ACC112 (cell line): ENCODE data around the gene ITPRID1.
"Not testable (repeated sequence)": the region's sequence is repeated elsewhere in the genome, so short reads cannot be mapped to it uniquely, and the experiment has no call there.

Experiments
- H2AFZ ChIP-seq: fragments of 200-600 bp; sonication (generic); one replicate; pipeline ENCODE4 v1.6.0; 2017; ENCODE audit warnings: antibody characterized with exemption, low read length; ENCODE audit not compliant: unreplicated experiment
- H3K27ac ChIP-seq: fragments of 200-600 bp; sonication (generic); 2 replicates; pipeline ENCODE4 v1.5.1; 2014; ENCODE audit warnings: low read depth, mild to moderate bottlenecking, antibody characterized with exemption, low read length, moderate library complexity
- H3K27me3 ChIP-seq: fragments of 200-600 bp; sonication (generic); 2 replicates; pipeline ENCODE4 v1.6.1; 2014; ENCODE audit warnings: mild to moderate bottlenecking, antibody characterized with exemption, low read length, moderate library complexity, mixed read lengths; ENCODE audit not compliant: insufficient read depth
- H3K36me3 ChIP-seq: fragments of 200-600 bp; sonication (generic); 2 replicates; pipeline ENCODE4 v1.6.1; 2016; ENCODE audit warnings: mild to moderate bottlenecking, antibody characterized with exemption, low read length, moderate library complexity, mixed read lengths; ENCODE audit not compliant: insufficient read depth
- H3K4me1 ChIP-seq: fragments of 200-600 bp; sonication (generic); one replicate; pipeline ENCODE4 v1.6.1; 2016; ENCODE audit warnings: low read length, mixed read lengths; ENCODE audit not compliant: insufficient read depth, unreplicated experiment, control insufficient read depth
- H3K4me3 ChIP-seq: fragments of 200-600 bp; sonication (generic); 2 replicates; pipeline ENCODE4 v1.5.1; 2014; ENCODE audit warnings: mild to moderate bottlenecking, low read depth, low read length
- H3K79me2 ChIP-seq: fragments of 200-600 bp; sonication (generic); one replicate; pipeline ENCODE4 v1.6.0; 2016; ENCODE audit warnings: low read length; ENCODE audit not compliant: control insufficient read depth, unreplicated experiment, insufficient read depth

Gene ITPRID1

DNA sequence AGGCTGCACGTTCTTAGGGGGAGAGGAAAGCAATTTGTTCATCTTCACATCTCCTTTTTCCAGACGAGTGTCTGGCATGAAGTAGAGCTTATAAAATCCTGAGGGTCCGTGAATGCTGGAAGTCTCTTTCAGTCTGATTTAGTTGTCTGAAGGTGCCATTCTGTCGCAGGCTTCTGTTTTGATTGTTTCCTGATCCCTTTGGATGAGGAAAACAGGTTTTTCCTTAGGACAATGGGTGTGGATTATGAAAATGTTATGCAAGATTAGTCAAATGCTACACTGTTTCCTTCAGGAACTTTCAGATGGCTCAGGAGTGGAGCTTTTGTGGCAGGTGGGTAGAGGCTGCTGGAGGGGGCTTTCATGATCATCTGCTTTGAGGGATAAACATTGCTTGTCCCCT, at the start of gene ITPRID1:
Gene ITPRID1 (plus strand): TSS at position 301 of the 400 bp plus-strand sequence. CDS start 38,935 bp downstream, outside the sequence.
- H3K4me1 ChIP-seq, result no peaks in the 10 kb centered on the region
- H3K79me2 ChIP-seq, result no peaks in the 10 kb centered on the region
- no peak within 1 kb of the TSS for H3K27ac ChIP-seq
- H3K4me3 ChIP-seq, result no peak within 1 kb of the TSS
- no peaks in the 10 kb centered on the region for H3K27me3 ChIP-seq
- no peak within 1 kb of the TSS for H2AFZ ChIP-seq
- no peaks in the 10 kb centered on the region for H3K36me3 ChIP-seq

DNA sequence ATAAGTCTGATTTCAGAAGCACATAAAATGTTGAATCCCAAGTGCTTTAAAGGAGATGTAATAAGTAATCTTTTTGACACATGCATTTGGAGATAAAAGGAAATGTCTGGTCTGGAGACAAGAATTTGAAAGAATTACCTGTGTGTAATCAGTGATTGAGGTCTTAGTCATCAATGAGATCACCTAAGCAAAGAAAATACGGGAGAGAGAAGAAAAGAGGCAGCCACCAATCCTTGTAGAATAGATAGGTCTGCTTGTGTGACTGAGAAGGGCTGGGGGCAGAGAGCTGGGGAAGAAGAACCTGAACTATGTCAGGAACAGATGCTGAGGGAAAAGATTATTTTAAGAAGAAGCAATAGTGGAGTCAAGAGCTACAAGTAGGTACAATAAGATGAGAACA, 49.3 kb upstream of the ITPRID1 start:
- no peak overlapping the region for H2AFZ ChIP-seq
- H3K4me3 ChIP-seq, result no peak overlapping the region
- no peaks in the 10 kb centered on the region for H3K4me1 ChIP-seq
- H3K27me3 ChIP-seq, result no peaks in the 10 kb centered on the region
- no peaks in the 10 kb centered on the region for H3K36me3 ChIP-seq
- no peaks in the 10 kb centered on the region for H3K79me2 ChIP-seq
- H3K27ac ChIP-seq, result no peak overlapping the region

DNA sequence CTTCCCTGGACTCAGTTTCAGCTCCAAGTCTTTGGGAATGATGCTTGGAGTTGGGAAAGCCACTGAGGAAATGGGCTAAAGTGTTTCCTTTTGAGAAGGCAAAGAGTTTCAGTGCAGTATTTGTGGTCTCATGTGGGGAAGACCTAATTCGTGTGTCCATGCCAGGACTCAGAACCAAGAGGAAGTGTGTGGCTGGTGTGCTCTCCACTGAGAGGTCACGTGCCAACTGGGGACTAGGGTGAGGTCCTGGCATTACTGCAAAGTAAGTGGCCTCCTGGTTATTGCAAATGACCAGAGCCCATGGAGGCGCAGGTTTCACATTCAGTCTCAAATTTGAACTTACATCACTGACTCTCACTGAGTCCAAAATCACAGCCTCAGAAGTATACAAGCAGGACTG, 48.6 kb upstream of the ITPRID1 start:
- H3K4me3 ChIP-seq, result no peak overlapping the region
- no peaks in the 10 kb centered on the region for H3K27me3 ChIP-seq
- no peak overlapping the region for H3K27ac ChIP-seq
- H2AFZ ChIP-seq, result no peak overlapping the region
- no peaks in the 10 kb centered on the region for H3K4me1 ChIP-seq
- H3K36me3 ChIP-seq, result no peaks in the 10 kb centered on the region
- no peaks in the 10 kb centered on the region for H3K79me2 ChIP-seq

DNA sequence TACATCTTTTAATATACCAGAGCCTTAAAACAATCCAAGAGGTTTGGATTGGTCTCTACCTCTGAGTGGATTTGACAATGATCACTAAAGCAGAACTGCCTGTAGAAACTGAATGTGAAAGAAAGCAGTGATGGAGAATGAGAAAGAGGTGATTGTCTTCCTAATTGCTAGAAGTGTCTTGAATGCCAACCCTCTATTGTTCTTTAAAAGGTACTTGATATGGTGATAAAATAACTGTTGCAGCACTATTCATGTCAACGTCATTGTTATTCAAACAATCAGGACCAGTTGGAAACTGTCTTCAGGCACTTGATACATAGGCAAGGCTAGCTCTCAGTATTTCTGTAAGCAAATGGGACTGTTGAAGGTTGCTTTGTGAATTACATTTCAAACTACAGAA, 47.9 kb upstream of the ITPRID1 start:
- Histone ChIP-seq H3K4me1 (no peaks in the 10 kb centered on the region), H2AFZ (no peak overlapping the region), H3K27ac (no peak overlapping the region), H3K4me3 (no peak overlapping the region), H3K79me2 (no peaks in the 10 kb centered on the region), H3K27me3 (no peaks in the 10 kb centered on the region), H3K36me3 (no peaks in the 10 kb centered on the region)

DNA sequence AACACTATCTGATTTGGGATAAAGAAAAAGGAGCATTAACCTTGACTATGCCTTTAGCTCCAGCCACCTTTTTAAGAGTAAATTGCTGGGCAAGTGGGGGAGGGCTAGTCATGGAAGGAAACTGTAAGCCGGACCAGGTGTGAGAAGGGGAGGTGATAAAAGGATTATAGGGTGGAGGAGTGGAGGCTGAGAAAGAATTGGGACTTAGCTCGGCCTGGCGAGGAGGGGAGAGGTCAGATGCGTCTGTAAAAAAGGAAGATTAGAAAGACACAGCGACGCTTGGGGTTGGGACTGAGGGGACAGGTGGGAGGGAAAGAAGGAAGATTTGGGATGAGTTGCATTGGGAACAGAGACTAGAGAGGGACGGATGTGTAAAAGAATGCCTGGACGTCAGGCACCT, 43.0 kb upstream of the ITPRID1 start:
- H3K4me1 ChIP-seq, H3K27me3 ChIP-seq, H3K27ac ChIP-seq, H2AFZ ChIP-seq, H3K79me2 ChIP-seq, H3K36me3 ChIP-seq, H3K4me3 ChIP-seq: not testable (repeated sequence)

DNA sequence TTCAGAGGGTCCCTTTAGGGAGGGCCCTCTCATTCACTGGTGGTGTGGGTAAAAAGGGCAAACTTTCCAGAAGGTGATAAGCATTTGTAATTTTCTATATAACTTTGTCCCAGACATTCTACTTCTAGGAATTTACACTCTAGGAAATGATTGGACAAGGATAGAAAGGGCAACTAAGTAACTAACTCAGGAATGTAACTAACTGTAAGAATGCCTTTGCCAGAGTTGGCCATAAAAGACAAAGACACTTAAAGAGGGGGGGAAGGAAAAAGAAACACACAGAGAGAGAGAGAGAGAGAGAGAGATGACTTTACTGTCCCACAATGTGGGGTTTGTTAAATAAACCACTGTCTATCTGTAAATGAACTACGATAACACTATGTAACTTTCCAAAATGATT, 38.5 kb upstream of the ITPRID1 start:
- H3K4me1 ChIP-seq, result no peaks in the 10 kb centered on the region
- no peaks in the 10 kb centered on the region for H3K79me2 ChIP-seq
- no peaks in the 10 kb centered on the region for H3K27me3 ChIP-seq
- no peaks in the 10 kb centered on the region for H3K36me3 ChIP-seq
- H3K27ac ChIP-seq, result no peak overlapping the region
- H2AFZ ChIP-seq, result no peak overlapping the region
- no peak overlapping the region for H3K4me3 ChIP-seq

DNA sequence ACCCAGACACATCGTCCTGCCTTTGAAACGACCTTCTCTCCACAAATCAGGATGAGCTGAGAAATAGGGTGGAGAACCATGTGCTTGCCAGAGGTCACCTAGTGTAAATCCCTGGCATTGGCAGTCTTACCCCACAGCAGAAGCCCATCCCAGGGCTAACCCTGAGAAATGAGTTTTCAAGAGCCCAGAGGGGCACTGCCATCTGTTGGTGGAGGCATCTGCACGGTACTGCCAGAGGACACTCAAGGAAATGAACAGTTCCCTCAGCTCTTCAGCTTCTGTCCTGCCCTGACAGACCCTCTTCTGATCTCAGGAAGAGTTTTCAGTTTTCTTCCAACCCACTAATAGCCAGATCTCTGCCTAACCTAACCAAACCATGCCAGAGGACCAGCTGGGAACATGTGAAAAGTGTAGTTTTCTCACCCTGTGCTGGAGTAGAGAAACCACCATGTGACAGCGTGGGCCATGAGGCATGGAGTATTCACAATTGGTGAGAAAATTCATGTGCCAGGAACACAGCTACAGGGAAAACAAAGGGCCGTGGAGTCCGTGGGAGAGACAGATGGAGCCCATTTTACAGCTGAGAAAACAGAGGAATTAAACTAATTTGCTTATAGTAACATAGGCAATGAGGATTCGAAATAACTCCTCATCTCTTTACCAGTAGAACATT, 37.7 kb upstream of the ITPRID1 start:
- Histone ChIP-seq H3K27me3 (no peaks in the 10 kb centered on the region), H3K79me2 (no peaks in the 10 kb centered on the region), H2AFZ (no peak overlapping the region), H3K4me1 (no peaks in the 10 kb centered on the region), H3K36me3 (no peaks in the 10 kb centered on the region), H3K27ac (no peak overlapping the region), H3K4me3 (no peak overlapping the region)

DNA sequence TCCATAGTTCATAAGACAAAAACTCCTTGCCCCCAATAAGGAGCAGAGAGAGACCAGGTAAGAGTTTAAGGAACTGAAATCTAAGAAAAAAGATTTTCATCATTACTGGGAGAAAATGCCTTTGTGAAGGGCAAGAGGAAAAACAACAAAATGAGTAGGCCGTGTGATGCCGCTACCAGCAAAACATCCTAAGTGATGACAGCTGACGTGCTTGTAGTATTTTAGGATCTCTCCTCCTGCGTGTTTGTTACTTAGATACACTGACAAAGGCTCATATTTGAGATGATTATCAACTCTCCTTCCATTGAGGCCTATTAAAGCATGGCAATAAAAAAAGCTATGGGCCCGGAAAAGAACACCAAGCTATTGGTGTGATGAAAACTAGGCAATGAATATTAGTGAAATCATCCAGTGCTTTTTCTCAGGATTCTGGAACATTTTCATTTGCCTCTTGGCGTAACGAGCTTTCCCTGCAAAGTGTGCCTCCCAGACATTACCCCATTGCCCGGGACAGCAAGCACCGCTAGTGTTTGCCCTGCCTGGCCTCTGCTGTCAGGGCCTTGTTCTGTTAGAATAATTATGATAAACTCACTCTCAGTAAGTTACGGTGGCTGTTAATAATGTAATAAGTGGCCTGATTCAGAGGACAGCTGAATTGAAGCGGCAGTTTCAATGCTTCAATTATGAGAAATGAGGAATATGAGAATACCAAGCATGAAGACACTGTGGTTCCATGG, 36.8 kb upstream of the ITPRID1 start:
- H3K4me1 ChIP-seq, result no peaks in the 10 kb centered on the region
- no peak overlapping the region for H3K4me3 ChIP-seq
- H2AFZ ChIP-seq, result no peak overlapping the region
- no peak overlapping the region for H3K27ac ChIP-seq
- no peaks in the 10 kb centered on the region for H3K79me2 ChIP-seq
- no peaks in the 10 kb centered on the region for H3K36me3 ChIP-seq
- H3K27me3 ChIP-seq, result no peaks in the 10 kb centered on the region

DNA sequence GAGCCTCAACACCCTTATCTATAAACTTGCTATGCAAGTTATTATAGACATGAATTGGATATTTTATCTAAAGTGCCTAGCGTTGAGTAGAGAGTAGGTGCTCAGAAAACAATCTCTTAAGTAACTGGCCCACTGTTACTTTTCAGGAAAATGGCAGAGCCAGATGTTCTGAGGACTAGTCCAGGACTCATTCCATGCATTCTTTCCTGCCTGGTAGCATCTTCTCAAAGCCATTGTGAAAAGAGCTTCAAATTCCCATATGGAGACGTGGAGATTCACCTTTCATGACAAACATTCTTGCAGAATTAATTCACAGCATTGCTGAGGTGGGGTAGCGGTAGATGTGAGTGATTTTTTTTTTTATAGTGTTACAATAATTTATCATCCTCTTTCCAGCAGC, 35.9 kb upstream of the ITPRID1 start:
- no peaks in the 10 kb centered on the region for H3K4me1 ChIP-seq
- H3K79me2 ChIP-seq, result no peaks in the 10 kb centered on the region
- H3K36me3 ChIP-seq, result no peaks in the 10 kb centered on the region
- no peak overlapping the region for H2AFZ ChIP-seq
- no peaks in the 10 kb centered on the region for H3K27me3 ChIP-seq
- H3K27ac ChIP-seq, result no peak overlapping the region
- no peak overlapping the region for H3K4me3 ChIP-seq

DNA sequence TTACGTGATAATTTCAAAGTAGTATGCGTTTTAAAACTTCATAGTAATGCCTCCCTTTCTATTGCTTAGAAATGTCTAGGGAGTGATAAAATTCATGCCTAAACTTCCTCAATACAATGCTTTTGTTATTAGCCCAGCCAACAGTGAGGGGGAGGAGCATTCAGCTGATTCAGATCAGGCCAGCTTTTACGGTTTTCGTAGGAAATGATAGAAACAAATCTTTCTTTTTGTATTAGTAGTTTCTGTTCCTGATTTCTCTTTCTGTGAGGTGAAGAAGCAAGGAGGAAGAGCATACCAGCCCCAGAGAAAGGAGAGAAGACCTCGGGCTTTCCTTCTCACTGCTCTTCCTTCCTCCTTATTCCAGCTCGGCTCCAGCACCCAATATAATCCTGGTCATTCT, 35.2 kb upstream of the ITPRID1 start:
- no peak overlapping the region for H3K27ac ChIP-seq
- H2AFZ ChIP-seq, result no peak overlapping the region
- no peaks in the 10 kb centered on the region for H3K27me3 ChIP-seq
- H3K4me1 ChIP-seq, result no peaks in the 10 kb centered on the region
- H3K79me2 ChIP-seq, result no peaks in the 10 kb centered on the region
- H3K4me3 ChIP-seq, result no peak overlapping the region
- H3K36me3 ChIP-seq, result no peaks in the 10 kb centered on the region

DNA sequence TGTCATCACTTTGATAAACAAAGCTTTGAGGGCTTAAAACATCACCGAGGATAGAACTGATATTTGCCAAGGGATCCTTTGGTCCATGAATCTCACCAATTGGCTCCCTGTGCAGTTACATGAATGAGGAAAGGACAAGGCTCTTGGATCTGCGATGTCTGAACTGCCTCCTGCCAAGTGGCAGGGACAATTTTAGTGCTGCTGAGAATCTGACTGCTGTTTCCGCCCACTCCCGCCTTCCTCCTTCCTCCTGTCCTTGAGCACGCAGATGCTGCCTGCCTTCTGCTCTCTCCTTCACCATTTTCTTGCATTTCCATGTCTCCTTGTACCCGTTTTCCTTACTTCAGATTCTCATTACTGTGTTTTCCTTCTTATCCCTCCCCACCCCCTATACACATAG, 26.8 kb upstream of the ITPRID1 start:
- no peak overlapping the region for H2AFZ ChIP-seq
- H3K79me2 ChIP-seq, result no peaks in the 10 kb centered on the region
- no peaks in the 10 kb centered on the region for H3K4me1 ChIP-seq
- no peaks in the 10 kb centered on the region for H3K36me3 ChIP-seq
- H3K4me3 ChIP-seq, result no peak overlapping the region
- H3K27ac ChIP-seq, result no peak overlapping the region
- no peaks in the 10 kb centered on the region for H3K27me3 ChIP-seq
